Right atrium auricular region (tissue), 2 donors: ENCODE data around the gene GABPA. TPM values are rescaled to one million over a fixed set of nuclear protein-coding genes. Genes with fewer than 3 reads are reported as not detected.
A peak's percentile ranks its signal among the peaks of the same experiment; 100 is the strongest.

Source experiments
- DNase-seq: peaks from one replicate; pipeline ENCODE4 v3.0.0-alpha.2; 2019; ENCODE audit warnings: low spot score
- H3K27ac ChIP-seq, 2 donors: fragments of 200-600 bp; sonication (generic); 1 replicate in 1 of 2; 2 replicates in 1 of 2; pipeline ENCODE4 v1.5.1; 2016 to 2019
- H3K27me3 ChIP-seq, 2 donors: fragments of 200-600 bp; sonication (generic); one replicate each; pipeline versions ENCODE4 v1.5.1 to v1.6.0; 2017 to 2019
- H3K36me3 ChIP-seq: fragments of 200-600 bp; sonication (generic); one replicate; pipeline ENCODE4 v1.5.1; 2016
- H3K4me1 ChIP-seq, 2 donors: fragments of 200-600 bp; sonication (generic); one replicate each; pipeline versions ENCODE4 v1.5.1 to v1.6.0; 2017 to 2019
- H3K4me3 ChIP-seq, 2 donors: fragments of 200-600 bp; sonication (generic); 1 replicate in 1 of 2; 2 replicates in 1 of 2; pipeline ENCODE4 v1.5.1; 2017 to 2019; ENCODE audit warnings: mild to moderate bottlenecking in 1 of 2, moderate library complexity in 1 of 2
- H3K9me3 ChIP-seq, 2 donors: fragments of 200-600 bp; sonication (generic); one replicate each; pipeline ENCODE4 v1.5.1; 2019
- total RNA-seq, 2 donors: library from RNA; depleted of rRNA; stranded (reverse); fragments of >200 nt; gene quantifications; one replicate each; pipeline ENCODE4 v1.1.0, GENCODE V29; 2016
- TF ChIP-seq, protein P1 (sequence below), 2 donors: fragments of 200-600 bp; sonication (generic); IDR thresholded peaks; one replicate each; pipeline ENCODE4 v1.5.1; 2019; ENCODE audit warnings: antibody characterized with exemption in 2 of 2

GABPA gene
- total RNA-seq, 2 donors from 2014 or later: 13.9 to 18.1 TPM

DNA sequence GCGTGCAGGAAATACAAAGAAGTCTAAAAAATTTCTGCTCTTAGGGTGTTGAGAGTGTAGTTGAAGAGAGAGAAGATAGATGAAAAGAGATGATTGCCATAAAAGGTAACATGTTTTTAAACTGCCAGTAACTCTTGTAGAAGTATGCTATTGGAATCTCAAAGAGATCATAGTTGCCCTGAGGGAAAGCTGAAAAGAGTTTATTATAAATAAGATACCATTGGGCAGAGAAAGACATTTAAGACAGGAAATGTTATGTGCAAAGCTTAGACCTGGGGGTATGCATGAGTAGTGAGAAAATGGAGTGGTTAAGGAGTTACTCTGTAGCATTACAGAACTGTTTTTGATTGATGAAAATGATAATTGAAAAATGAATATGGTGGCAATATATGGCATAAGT lies 17.6 kb downstream of the GABPA start:
- H3K9me3 ChIP-seq: no peaks in the 10 kb centered on the region
- no peaks in the 10 kb centered on the region for H3K27me3 ChIP-seq
- no peak overlapping the region for H3K4me3 ChIP-seq
- H3K36me3 ChIP-seq: peaks cover 20% of the 10 kb centered on the region
- no peak for DNase-seq
- TF ChIP-seq, protein P1, sequence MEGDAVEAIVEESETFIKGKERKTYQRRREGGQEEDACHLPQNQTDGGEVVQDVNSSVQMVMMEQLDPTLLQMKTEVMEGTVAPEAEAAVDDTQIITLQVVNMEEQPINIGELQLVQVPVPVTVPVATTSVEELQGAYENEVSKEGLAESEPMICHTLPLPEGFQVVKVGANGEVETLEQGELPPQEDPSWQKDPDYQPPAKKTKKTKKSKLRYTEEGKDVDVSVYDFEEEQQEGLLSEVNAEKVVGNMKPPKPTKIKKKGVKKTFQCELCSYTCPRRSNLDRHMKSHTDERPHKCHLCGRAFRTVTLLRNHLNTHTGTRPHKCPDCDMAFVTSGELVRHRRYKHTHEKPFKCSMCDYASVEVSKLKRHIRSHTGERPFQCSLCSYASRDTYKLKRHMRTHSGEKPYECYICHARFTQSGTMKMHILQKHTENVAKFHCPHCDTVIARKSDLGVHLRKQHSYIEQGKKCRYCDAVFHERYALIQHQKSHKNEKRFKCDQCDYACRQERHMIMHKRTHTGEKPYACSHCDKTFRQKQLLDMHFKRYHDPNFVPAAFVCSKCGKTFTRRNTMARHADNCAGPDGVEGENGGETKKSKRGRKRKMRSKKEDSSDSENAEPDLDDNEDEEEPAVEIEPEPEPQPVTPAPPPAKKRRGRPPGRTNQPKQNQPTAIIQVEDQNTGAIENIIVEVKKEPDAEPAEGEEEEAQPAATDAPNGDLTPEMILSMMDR (IDR thresholded peaks at IDR 0.05): no peak
- H3K4me1 ChIP-seq: peaks cover 0 to 3% of the 10 kb centered on the region in 2 donors
- no peak overlapping the region for H3K27ac ChIP-seq

DNA sequence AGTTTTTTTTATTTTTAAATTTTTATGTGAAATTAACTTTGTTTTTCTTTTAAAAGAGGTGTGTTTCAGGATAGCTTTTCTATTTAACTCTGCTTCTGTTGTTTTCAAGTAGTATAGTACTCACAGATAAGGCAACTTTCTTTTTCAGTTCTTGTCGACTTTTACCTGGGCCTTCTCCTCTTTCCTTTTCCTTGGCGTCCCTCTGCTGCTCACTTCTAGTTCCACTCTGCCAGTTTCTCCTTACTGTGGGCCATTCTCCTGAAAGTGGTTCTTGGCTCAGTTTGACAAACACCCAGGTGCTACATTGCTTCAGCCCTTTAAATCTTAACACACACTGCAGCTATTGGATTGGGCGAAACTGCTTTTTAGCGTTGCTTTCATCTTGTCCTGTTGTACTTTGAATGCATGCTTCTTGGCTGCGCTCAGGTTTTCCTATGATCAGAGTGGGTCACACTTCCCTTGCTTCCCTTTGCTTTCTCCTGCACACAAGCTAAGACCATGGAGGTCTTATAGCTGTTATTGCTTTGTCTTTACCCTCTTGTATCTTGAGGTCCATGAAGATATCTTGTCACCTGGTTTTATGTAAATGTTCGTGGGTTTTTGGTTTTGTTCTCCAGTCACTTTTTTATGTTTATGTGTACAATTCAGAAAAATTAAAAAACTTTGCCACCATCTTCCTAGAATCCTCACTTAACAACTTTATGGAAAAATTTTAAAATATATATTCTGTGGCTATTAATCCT lies 21.6 kb downstream of the GABPA start:
- no peak for DNase-seq
- TF ChIP-seq, protein P1 (IDR thresholded peaks at IDR 0.05): no peak
- Histone ChIP-seq H3K27me3 (no peaks in the 10 kb centered on the region), H3K36me3 (peaks cover 42% of the 10 kb centered on the region), H3K4me3 (peak overlapping the region in 1 of 2 donors; percentile 5), H3K27ac (peak overlapping the region in 1 of 2 donors; percentile 3), H3K4me1 (peaks cover 0 to 3% of the 10 kb centered on the region in 2 donors), H3K9me3 (no peaks in the 10 kb centered on the region)

DNA sequence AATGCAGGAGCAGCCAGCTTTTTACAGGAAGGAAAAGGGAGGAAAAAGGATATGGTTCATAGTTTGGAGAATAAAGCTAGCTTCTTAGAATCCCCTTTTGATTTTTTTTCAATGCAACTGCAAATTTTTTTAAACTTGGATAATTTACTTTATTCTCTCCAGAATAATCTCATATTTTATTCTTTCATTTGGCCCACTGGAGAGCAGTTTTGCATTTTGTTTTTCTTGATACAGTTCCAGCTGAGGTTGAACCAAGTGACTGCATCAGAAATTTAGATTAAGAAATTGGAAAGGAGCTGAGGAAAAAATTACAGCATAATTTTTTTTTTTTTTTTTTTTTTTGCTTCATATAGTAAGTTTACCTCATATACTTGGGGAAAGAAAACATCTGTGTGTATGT lies 22.8 kb downstream of the GABPA start:
- TF ChIP-seq, protein P1 (IDR thresholded peaks at IDR 0.05): no peak
- no peak for DNase-seq
- Histone ChIP-seq H3K4me1 (peaks cover 0 to 3% of the 10 kb centered on the region in 2 donors), H3K27me3 (no peaks in the 10 kb centered on the region), H3K4me3 (no peak overlapping the region), H3K36me3 (peaks cover 42% of the 10 kb centered on the region), H3K9me3 (no peaks in the 10 kb centered on the region), H3K27ac (no peak overlapping the region)

DNA sequence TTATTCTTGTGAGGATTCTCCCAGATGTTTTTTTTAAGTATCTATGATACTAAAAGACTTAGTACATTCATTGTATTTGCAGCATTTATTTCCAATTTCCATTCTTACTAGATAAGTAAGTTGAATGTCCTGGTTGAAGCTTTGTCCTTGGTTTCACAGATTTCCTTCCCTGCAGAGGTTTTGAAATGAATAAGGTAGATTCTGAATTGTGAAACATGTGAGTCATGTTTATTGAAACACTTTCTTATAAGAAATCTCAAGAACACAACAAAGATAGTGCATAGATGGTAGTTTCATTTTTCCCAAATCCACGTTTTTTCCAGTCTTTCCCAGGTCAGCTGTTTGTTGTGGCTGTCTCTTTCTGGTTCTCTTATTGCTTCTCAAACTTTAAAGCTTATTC lies 24.8 kb downstream of the GABPA start:
- TF ChIP-seq, protein P1 (IDR thresholded peaks at IDR 0.05): no peak
- Histone ChIP-seq H3K27me3 (no peaks in the 10 kb centered on the region), H3K9me3 (no peaks in the 10 kb centered on the region), H3K27ac (no peak overlapping the region), H3K4me3 (no peak overlapping the region), H3K36me3 (peaks cover 58% of the 10 kb centered on the region), H3K4me1 (peaks cover 0 to 3% of the 10 kb centered on the region in 2 donors)
- no peak for DNase-seq

DNA sequence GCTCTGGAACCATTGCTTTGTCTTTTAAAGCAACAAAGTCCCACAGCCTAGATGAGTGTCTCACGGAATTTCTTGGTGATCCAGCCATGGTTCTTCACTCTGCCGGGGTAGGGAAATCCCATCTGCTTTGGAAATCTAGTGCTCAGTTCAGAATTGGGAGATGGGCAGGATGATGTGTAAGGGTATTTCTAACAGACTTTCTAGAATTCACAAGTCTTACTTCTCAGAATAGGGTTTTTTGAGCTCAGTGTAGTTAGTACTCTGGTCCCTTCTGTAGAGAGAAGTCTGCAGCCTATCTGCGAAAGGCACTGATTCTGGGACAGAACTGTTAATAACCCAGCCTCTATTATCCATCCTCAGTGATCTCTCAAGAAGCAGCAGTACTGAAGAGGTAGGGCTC lies 25.3 kb downstream of the GABPA start:
- DNase-seq: no peak
- Histone ChIP-seq H3K27me3 (no peaks in the 10 kb centered on the region), H3K9me3 (no peaks in the 10 kb centered on the region), H3K27ac (no peak overlapping the region), H3K4me1 (peaks cover 0 to 3% of the 10 kb centered on the region in 2 donors), H3K36me3 (peaks cover 55% of the 10 kb centered on the region), H3K4me3 (no peak overlapping the region)
- TF ChIP-seq, protein P1 (IDR thresholded peaks at IDR 0.05): no peak

DNA sequence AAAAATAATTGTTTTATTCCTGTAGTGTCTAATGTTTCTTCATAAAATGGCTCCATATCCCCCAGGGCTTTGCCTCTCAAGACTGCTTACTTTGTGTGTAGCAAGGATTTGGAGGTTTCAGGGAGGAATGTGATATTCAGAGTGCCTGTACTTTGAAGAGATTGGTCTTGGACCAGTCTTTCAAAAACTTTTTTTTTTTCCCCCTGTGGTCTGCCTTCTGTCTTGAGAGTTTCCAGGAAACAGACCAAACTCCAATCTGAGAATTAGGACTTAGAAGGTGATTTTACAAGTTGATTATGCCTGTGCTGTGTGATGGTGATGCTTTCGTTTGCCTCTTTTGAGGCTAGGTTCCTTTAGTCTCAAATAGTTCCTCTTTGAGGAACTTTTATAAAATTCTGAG lies 25.9 kb downstream of the GABPA start:
- no peaks in the 10 kb centered on the region for H3K27me3 ChIP-seq
- H3K9me3 ChIP-seq: no peaks in the 10 kb centered on the region
- DNase-seq: no peak
- TF ChIP-seq, protein P1 (IDR thresholded peaks at IDR 0.05): no peak
- H3K36me3 ChIP-seq: peaks cover 59% of the 10 kb centered on the region
- no peak overlapping the region for H3K27ac ChIP-seq
- H3K4me3 ChIP-seq: no peak overlapping the region
- H3K4me1 ChIP-seq: peaks cover 0 to 3% of the 10 kb centered on the region in 2 donors
